ENCODE data around the gene MTX1.
"Not testable (repeated sequence)": the region's sequence is repeated elsewhere in the genome, so short reads cannot be mapped to it uniquely, and the experiment has no call there.

Gene MTX1

DNA sequence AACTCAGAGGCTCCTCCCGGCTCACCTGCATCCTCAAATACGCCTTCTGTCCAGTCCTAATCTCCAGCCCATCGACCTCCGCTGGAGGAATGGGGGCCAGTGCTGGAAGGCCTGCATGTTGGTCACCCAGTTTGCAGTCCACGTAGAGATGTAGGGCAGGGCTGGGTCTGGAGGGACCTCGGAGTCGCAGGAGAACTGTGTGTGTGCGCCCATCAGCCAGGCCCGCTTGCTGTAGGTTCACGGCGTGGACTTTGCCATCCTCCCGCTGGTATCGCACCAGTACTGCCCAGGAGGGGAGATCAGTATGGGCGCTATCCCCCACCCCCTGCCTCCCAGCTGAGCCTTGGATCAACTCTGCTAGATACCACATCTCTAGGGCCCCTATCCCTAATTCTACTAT is 3.5 kb upstream of the MTX1 start:
- Histone ChIP-seq H3K36me3 (ENCODE audit: insufficient read depth, low read length) (peaks cover 3% of the 10 kb centered on the region), H3K4me2 (ENCODE audit: low read length) (no peak overlapping the region), H3K9ac (ENCODE audit: low read depth, low read length) (no peak overlapping the region), H3K9me3 (replicated peaks; ENCODE audit: low read length) (no peaks in the 10 kb centered on the region), H3K27me3 (ENCODE audit: control insufficient read depth, insufficient read depth, low read length) (no peaks in the 10 kb centered on the region), H3K4me1 (ENCODE audit: control insufficient read depth, insufficient read depth, low read length) (peaks cover 15% of the 10 kb centered on the region), H3K4me3 (ENCODE audit: low read length) (no peak overlapping the region)

DNA sequence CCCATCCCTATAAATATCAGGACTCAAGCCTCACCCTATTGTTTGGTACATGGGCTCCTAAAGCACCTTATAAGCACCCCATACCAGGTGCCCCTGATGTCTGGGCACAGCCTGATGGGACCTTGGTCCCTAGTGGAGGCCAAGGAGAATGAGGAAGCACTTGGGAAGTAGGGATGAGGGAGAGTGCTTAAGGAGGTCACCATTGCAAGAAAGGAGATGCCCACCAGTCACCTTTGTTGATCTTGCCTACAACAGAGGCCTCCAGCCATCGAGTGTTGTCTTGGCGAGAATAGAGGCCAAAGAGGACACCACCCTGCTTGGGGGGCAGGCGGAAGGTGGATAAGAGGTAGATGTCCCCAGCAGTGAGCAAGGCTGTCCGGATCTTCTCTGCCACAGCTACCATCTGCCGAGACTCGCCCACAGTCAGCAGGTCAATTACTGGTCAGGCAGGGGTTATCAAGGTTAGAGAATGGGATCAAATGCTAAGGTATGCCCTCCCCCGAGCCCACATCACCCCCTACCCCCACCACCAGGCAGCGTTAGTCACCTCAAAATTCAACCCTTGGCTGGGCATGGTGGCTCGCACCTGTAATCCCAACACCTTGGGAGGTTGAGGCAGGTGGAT is 2.4 kb upstream of the MTX1 start:
- no peak overlapping the region for H3K4me3 ChIP-seq (ENCODE audit: low read length)

DNA sequence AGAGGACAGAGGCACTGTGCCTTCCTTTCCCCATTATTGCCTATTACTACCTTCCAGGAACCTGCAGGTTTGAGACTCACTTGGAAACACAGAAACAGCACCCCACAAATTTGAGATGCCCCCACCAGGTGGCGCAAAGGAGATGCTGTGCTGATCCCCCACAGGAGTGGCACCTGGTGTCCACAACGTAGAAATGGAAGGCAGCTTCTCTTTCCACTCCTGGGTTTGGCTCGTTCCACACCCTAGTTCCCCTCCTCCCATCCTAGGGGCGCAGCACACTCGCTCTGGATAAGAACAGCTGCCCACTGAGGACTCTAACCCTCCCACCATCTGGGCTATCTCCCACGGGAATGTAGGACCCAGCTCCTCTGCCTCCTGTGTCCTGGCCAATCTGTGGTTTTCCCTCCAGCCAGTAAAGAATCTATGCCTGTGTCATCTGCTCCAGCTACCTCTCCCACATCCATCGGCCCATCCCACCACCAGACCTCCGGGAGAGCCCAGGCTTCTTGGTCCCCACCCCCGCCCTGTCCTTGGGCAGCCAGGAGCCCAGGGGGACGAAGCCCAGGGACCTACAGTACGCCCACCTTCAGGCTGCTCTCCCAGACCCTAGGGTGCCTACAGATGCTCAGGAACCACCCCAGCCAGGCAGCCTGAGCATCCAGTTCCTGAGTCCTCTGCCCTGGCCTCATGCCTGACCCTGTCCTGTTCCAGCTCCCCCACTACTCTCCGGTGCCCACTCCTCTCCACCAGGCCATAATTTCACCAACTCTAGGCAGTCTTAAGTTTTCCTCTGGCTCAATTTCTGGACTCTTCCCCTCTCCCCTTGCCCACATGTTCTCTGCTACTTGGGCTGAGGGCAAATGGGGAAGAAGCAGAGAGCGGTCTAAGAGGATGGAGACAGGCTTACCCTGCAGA is 1.3 kb upstream of the MTX1 start:
- peaks cover 15% of the 10 kb centered on the region for H3K4me1 ChIP-seq (ENCODE audit: control insufficient read depth, insufficient read depth, low read length)
- peaks cover 5% of the 10 kb centered on the region for H3K36me3 ChIP-seq (ENCODE audit: insufficient read depth, low read length)
- no peaks in the 10 kb centered on the region for H3K27me3 ChIP-seq (ENCODE audit: control insufficient read depth, insufficient read depth, low read length)
- no peaks in the 10 kb centered on the region for H3K9me3 ChIP-seq (replicated peaks; ENCODE audit: low read length)
- peak overlapping the region; percentile 96 for H3K4me2 ChIP-seq (ENCODE audit: low read length)
- peak overlapping the region; percentile 100 for H3K9ac ChIP-seq (ENCODE audit: low read depth, low read length)
- peak overlapping the region; percentile 90 for H3K4me3 ChIP-seq (ENCODE audit: low read length)

More for the DNA sequence above, 2.4 kb upstream of the MTX1 start:
- Histone ChIP-seq H3K4me2 (ENCODE audit: low read length) (no peak overlapping the region), H3K4me1 (ENCODE audit: control insufficient read depth, insufficient read depth, low read length) (peaks cover 15% of the 10 kb centered on the region), H3K9me3 (replicated peaks; ENCODE audit: low read length) (no peaks in the 10 kb centered on the region), H3K36me3 (ENCODE audit: insufficient read depth, low read length) (peaks cover 8% of the 10 kb centered on the region), H3K9ac (ENCODE audit: low read depth, low read length) (no peak overlapping the region), H3K27me3 (ENCODE audit: control insufficient read depth, insufficient read depth, low read length) (no peaks in the 10 kb centered on the region)

DNA sequence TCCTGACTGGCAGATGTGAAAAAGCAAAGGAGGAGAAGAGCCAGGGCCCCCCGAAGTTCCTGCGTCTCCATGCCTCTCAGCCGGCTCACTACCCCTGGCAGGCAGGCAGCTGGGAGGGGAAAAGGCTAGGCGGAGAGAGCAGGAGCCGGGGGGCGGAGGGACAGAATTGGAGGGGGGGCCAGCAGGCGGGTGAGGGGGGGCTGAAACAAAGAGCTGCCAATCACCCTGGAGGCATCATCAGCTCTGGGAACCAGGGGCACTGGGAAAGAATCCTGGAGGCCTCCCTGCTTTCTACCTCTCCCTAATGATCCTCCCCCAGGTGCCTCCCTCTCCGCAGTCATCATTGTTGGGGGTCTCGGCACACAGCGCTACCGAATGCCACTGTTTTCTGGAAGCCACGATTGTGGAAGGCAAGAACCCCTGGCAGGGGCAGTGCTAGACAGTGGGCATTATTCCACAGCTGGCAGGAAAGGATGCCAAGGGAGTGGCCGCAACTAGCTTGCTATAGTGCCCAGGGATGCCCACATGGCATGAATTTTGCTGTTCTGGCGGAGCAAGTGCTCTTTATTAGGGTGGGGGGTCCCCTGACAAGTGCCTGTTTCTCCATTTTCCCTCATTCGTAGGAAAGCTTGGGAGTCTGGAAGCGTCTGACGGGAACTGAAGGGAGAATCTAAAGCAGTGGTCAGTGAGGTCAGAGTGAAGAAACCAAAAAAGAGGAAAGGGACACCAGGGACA is 522 bp upstream of the MTX1 start, which contains the start of gene THBS3:
TSS of gene THBS3 (minus strand) at position 92 of the 735 bp plus-strand sequence. CDS start at position 71, 21 bp downstream.
- Histone ChIP-seq H3K9me3 (replicated peaks; ENCODE audit: low read length) (no peaks in the 10 kb centered on the region), H3K4me3 (ENCODE audit: low read length) (peak within 1 kb of the TSS; percentile 90), H3K9ac (ENCODE audit: low read depth, low read length) (peak within 1 kb of the TSS; percentile 100), H3K27me3 (ENCODE audit: control insufficient read depth, insufficient read depth, low read length) (no peaks in the 10 kb centered on the region), H3K36me3 (ENCODE audit: insufficient read depth, low read length) (peaks cover 5% of the 10 kb centered on the region), H3K4me2 (ENCODE audit: low read length) (peak within 1 kb of the TSS; percentile 96), H3K4me1 (ENCODE audit: control insufficient read depth, insufficient read depth, low read length) (peaks cover 15% of the 10 kb centered on the region)

DNA sequence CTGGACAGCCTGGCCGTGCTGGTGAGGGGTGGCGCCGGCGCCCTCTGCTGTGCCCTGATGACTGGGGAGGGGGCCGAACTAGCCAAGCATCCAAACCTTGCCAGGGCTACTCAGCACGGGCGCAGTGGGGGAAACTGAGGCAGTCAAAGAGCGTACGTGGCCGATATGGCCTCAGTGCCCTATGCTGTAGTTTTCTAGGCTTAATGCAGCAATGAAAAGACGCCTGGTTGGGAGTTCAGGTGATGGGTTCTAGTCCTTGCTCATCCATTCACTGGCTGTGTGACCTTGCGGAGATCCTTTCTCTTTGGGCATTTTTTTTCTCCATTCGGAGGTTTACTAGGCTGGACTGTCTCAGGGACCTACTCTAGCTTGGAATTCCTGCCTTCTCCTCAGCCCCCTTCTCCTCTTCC is 822 bp downstream of the MTX1 start:
- peaks cover 15% of the 10 kb centered on the region for H3K4me1 ChIP-seq (ENCODE audit: control insufficient read depth, insufficient read depth, low read length)
- no peaks in the 10 kb centered on the region for H3K27me3 ChIP-seq (ENCODE audit: control insufficient read depth, insufficient read depth, low read length)
- H3K9ac ChIP-seq (ENCODE audit: low read depth, low read length) = peak overlapping the region; percentile 100
- H3K4me3 ChIP-seq (ENCODE audit: low read length) = peak overlapping the region; percentile 90
- no peaks in the 10 kb centered on the region for H3K9me3 ChIP-seq (replicated peaks; ENCODE audit: low read length)
- peak overlapping the region; percentile 96 for H3K4me2 ChIP-seq (ENCODE audit: low read length)
- peaks cover 5% of the 10 kb centered on the region for H3K36me3 ChIP-seq (ENCODE audit: insufficient read depth, low read length)

DNA sequence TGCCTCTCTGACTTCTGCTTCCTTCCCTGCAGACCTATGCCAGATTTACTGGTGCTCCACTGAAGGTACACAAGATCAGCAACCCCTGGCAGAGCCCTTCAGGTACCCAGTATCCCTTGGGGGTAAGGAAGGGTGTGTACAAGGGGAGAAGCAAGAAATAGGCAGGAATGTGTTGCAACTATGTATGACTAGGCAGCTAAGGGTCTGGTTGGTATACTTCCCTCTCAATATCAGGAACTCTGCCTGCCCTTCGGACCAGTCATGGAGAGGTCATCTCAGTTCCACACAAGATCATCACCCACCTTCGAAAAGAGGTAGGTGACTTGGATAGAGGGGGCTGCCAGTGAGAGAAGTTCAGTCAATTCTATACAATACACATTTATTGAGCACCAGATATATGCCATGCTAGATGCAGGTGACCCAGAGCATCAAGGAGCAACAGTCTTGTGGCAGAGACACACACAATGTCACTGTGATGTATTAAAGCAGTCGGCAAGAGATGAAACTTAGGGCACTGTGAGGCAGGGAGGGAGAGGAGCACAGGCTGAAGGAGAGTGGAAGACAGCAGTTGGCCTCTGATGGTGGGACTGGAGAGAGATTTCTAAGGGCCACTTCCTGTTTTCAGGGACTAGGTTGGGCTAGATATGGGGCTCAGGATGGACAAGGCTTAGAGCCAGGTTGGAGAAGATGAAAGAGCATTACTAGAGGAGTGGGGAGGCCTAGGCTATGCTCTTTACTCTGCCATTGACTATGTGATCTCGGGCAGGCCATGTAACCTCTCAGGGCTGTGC is 2.0 kb downstream of the MTX1 start:
- peaks cover 5% of the 10 kb centered on the region for H3K36me3 ChIP-seq (ENCODE audit: insufficient read depth, low read length)
- H3K27me3 ChIP-seq (ENCODE audit: control insufficient read depth, insufficient read depth, low read length) = no peaks in the 10 kb centered on the region
- H3K9me3 ChIP-seq (replicated peaks; ENCODE audit: low read length) = no peaks in the 10 kb centered on the region
- no peak overlapping the region for H3K9ac ChIP-seq (ENCODE audit: low read depth, low read length)
- peak overlapping the region; percentile 96 for H3K4me2 ChIP-seq (ENCODE audit: low read length)
- H3K4me1 ChIP-seq (ENCODE audit: control insufficient read depth, insufficient read depth, low read length) = peaks cover 15% of the 10 kb centered on the region
- H3K4me3 ChIP-seq (ENCODE audit: low read length) = no peak overlapping the region

DNA sequence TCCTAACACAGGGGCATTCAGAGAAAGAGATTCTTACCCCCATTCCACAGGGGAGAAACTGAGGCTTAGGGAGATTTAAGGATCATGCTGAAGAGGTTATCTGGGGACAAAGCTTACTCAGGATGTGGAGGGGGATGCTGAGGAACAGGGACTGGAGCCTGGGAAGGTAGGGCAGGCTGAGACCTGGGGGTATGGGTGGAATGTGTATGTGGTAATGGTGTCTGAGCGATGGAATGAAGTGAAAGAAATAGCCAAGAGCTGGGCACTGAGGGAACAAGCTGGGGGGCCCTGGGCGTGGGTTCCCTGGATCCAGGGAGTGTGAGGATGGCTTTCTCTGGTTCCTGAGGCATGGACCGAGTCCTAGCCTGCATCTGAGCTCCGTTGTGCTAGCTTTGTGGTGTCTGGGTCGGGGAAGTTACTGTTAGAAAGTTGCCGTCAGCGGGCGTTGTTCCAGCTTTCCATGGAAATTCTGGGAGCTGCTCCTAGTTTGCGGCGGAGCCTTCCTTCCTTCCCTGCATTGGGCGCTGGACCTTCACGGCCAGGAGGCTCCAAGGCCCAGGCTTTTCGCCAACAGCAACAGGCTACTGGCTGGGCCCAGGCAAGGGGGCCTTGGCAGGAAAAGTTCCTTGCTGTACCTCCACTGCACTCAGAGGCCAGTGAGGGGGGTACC is 3.0 kb downstream of the MTX1 start:
- not testable (repeated sequence) for H3K9ac ChIP-seq (ENCODE audit: low read depth, low read length); H3K4me3 ChIP-seq (ENCODE audit: low read length); H3K27me3 ChIP-seq (ENCODE audit: control insufficient read depth, insufficient read depth, low read length); H3K36me3 ChIP-seq (ENCODE audit: insufficient read depth, low read length); H3K9me3 ChIP-seq (replicated peaks; ENCODE audit: low read length); H3K4me2 ChIP-seq (ENCODE audit: low read length)
- H3K4me1 ChIP-seq (ENCODE audit: control insufficient read depth, insufficient read depth, low read length) = peaks cover 15% of the 10 kb centered on the region

DNA sequence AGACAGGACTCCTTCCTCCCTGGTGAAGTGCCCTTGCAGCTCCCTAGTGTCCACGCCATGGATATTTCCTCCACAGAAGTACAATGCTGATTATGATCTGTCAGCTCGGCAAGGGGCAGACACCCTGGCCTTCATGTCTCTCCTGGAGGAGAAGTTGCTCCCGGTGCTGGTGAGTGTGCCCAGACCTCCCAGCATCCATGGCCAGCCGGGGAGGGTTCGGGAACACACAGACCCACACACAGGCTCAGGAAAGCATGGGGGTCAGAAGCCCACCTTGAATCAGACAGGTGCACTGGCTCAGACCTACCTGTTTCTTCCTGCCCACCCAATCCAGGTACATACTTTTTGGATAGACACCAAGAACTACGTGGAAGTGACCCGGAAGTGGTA is 3.6 kb downstream of the MTX1 start:
- peaks cover 13% of the 10 kb centered on the region for H3K4me1 ChIP-seq (ENCODE audit: control insufficient read depth, insufficient read depth, low read length)
- H3K9ac ChIP-seq (ENCODE audit: low read depth, low read length); H3K9me3 ChIP-seq (replicated peaks; ENCODE audit: low read length); H3K4me2 ChIP-seq (ENCODE audit: low read length); H3K27me3 ChIP-seq (ENCODE audit: control insufficient read depth, insufficient read depth, low read length); H3K36me3 ChIP-seq (ENCODE audit: insufficient read depth, low read length); H3K4me3 ChIP-seq (ENCODE audit: low read length): not testable (repeated sequence)

DNA sequence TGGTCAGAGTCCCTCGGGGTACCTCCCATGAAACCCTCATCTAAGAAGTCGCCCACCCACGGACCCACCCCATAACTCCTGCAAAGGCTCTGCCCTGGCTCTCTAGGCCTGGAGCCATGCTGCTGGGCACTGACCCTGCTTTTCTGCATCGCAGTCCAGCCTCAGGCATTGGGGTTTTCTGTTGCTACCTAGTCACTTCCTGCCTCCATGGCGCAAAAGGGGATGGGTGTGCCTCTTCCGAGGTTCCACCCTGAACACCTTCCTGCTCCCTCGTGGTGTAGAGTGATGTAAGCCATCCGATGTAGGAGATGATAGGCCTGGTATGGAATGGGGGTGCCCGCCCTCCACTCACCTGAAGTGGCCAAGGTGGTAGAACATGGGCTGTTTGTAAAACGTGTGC is 6.2 kb downstream of the MTX1 start:
- H3K9ac ChIP-seq (ENCODE audit: low read depth, low read length); H3K4me1 ChIP-seq (ENCODE audit: control insufficient read depth, insufficient read depth, low read length); H3K9me3 ChIP-seq (replicated peaks; ENCODE audit: low read length); H3K27me3 ChIP-seq (ENCODE audit: control insufficient read depth, insufficient read depth, low read length); H3K4me2 ChIP-seq (ENCODE audit: low read length); H3K36me3 ChIP-seq (ENCODE audit: insufficient read depth, low read length); H3K4me3 ChIP-seq (ENCODE audit: low read length): not testable (repeated sequence)

DNA sequence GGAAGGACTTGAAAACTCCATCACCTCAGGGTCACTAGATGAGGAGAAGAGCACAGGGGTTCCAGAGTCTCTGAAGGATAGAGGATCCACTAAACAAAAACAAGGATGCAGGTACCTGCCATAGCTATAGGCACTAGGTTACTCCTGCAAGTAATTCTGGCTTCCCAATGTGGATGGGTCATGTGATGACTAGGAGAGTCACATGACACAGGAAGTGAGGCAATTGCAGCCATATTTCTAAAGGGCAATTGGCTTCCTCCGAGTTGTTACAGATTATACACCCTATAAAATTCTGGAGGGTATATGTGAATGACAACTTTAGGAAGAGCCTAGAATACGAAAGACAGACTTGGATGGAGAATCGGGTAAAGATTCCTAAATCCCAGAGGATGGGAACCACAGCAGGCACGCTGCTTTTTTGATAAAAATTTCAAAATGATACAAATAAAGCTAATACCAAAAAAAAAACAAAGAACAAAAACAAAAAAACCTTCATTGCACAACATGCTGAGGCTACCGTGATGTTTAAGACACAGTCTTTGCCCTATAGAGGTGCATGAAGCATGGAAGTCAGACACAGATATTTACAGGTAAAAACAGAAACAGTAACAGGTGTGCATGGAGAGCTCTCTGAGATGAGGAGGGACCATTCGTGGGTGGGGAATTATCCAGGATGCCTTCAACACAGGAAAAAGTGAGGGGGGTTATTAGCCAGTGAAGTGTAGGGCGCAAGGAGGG is 10.5 kb downstream of the MTX1 start:
- no peaks in the 10 kb centered on the region for H3K27me3 ChIP-seq (ENCODE audit: control insufficient read depth, insufficient read depth, low read length)
- H3K4me1 ChIP-seq (ENCODE audit: control insufficient read depth, insufficient read depth, low read length) = peaks cover 7% of the 10 kb centered on the region
- H3K9me3 ChIP-seq (replicated peaks; ENCODE audit: low read length) = no peaks in the 10 kb centered on the region
- peak overlapping the region; percentile 18 for H3K4me2 ChIP-seq (ENCODE audit: low read length)
- H3K9ac ChIP-seq (ENCODE audit: low read depth, low read length) = no peak overlapping the region
- H3K4me3 ChIP-seq (ENCODE audit: low read length) = no peak overlapping the region
- H3K36me3 ChIP-seq (ENCODE audit: insufficient read depth, low read length) = no peaks in the 10 kb centered on the region
